ENCODE measurements around the gene ARHGEF4.

The ARHGEF4 gene, protein sequence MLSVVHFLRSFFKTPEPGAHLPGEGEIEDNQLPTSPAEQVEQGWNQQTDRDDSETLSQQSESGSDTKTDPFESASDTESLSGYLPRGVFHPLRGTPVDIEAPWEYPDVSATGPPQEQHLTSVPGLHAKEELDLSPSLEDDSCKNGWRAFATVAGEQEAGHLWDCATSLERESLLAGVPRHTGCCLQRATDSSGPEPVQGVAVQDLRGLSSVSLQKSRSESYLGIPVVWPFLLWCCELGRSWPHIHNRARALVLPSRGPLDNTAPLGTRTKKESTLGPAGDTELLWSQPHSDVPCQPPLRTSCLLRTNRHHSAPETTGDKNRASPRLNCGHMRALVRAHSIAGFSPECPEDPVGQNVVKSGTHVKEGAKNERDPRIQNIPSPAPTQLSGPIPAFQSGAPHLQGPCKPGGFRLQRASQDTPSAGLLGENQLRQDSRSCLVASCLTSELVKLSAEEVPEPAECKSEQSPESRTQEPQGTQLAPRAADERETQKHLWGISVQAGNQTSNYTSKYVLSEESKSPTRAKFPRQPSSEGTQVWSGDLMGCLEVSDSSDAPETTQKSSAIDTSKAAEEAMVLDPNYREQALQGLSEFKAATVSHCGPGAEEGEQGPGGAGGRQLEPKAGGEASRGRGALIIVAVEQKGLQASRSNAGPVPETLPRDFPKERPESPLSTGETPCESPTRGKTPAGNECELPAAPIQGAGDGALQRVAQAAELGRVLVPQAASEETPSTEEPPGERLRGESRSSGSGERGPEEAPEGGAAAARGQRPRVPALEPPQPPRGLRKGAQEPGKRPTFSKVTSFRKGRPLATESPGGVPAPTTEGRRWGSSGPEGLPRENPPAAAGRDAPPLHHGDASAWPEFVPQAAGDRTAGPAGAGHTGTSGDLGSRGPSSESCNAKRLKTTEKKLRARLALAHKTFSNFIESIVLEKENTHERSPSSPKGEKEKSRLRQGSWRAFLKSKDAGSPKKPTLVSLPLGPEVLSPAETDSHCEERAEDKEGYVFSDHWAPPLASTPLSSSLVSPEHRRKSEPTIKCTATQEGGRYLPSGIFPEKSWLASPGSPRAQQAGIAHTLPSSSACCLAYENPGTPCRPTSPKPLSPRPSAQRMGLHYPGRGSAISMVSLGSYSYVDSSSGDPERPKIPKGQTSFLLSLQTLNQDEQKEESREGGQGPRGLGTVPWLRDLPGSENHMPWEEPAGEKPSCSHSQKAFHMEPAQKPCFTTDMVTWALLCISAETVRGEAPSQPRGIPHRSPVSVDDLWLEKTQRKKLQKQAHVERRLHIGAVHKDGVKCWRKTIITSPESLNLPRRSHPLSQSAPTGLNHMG (N-terminal part only)

DNA sequence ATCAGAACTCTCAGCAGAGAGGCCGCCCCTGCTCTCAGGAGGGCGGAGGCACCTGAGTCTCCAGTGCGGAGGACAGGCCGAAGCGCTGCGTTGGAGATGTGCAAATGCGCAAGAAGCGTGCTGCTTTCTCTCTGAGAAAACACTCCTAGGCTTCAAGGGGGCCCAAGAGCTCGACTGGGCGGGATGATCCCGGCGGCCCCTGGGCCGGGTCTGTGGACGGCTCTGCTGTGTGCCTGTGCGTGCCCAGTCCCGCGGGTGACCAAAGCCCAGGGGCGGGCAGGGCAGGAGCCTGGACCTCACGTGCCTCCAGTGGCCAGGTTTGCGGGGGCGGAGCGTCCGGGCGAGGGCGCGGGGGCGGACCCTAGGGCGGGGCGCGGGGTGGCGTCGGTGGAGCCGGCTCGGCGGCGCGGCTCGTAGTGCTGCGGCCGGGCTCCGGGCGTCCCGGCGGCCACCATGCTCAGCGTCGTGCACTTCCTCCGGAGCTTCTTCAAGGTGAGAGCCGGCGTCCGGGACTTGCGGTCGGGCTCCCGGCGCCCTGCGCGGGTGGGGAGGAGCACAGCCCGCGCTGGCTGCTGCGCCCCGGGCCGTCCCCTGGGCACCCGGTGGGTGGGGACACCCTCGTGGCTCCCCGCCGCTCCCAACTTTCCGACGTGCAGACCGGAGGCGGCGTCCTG, at the start of gene ARHGEF4:
TSS of gene ARHGEF4 (plus strand) at position 414 of the 674 bp plus-strand sequence. CDS start at position 454, 40 bp downstream.
- DNase-seq, result no peak

DNA sequence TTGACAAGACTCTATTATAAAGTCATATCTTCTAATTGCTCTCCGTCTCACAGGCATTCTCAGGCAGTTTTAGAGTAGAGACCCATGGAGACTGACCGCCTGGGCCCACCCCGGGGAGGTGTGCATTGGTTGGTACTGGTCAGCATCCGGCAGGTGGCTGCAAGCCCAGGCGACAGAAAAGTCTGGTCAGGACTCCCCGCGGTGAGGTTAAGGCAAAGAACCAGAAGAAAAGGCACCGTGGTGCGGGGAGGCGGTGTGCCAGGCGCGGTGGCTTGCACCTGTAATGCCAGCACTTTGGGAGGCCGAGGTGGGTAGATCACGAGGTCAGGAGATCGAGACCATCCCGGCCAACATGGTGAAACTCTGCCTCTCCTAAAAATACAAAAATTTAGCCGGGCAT, 48.9 kb upstream of the ARHGEF4 start:
- DNase-seq, result no peak

DNA sequence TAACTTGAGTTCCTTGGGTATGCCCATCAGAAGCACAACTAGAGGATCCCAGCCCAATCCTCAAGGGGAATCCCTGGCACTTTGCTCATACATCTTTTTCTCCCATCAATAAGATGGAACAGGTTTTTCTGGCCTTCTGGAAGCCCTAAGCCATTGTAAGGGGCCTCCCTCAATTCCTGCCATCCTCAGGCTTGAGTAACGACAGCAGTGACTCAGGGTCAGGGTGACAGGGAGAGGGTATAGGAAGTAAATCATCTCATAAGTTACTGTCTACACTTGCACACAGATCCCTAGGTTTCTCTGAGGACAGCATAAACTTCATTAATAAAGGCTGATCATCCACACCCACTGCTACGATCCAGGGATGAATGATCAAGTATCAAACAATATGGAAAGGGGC, 46.4 kb upstream of the ARHGEF4 start:
- DNase-seq, result no peak

DNA sequence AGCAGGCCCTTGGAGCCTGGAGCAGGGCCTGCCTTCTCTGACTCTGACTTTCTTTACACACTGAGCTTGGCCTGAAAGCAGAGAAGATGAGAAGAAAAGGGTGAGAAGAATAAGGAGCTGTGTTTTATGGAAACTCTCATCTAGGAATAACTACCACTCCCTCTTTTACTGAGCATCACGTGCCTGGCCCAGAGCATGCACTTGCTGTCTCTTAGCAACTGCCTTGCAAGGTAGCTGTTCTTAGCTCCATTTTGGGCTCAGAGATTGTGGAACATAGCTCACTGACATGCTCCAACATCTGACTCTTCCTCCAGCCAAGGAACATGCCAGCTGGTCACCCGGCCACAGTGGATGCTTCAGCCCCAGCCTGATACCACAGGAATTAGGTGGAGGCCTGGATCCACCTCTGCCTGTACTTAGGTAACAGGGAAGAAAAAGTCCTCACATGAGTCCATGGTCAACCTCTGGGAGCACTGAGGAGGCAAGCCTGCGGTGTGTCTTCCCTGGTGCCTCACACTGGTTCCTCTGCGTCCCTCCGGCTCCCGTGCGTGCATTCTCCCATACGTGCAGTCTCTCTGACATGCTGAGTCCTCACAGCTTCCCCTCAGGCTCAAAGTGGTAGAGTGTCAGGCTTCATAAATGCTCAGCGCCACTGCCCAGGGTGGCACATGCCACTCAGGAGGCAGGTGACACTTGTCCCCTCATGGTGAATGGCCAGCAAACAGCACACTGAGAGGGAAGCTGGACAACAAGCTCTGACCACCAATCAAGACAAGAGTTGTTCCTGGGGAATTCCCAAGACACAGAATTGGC, 45.7 kb upstream of the ARHGEF4 start:
- no peak for DNase-seq

DNA sequence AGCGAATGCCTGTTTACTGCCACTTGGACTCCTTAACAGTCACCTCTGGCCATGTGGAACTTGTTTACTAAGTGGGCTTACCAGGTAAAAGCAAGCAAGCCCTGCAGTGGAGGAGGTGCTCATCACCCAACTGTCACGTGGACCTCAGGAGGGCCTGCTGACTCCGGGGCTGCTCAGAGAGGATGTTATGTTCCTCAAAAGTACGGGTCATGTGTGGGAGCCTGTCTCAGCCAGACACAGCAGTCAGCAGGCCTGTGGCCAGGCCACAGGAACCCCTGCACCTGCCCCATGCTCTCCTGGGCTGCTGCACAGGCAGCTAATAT, 45.1 kb upstream of the ARHGEF4 start:
- DNase-seq, result no peak

GRCh38 chr2:130795431-130795830, 41.3 kb upstream of the ARHGEF4 start:
- no peak for DNase-seq

DNA sequence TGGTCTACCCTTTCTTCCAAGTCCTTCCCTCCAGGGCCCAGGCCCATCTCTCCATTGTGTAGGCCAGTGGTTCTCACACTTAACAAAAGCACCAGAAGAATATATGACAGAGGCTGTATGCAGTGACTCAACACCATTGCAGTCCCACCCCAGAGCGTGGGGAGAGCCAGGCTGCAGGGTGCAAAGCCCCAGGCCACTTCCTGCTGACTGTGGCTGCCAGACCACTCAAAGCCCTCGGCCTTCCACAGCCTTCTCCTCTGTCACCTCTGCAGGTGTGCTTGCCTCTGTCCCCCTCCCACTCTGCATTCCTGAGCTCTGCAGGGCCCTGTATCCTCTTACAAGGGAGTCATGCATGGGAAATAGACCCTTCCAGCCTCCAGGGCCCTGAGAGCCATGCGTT, 40.4 kb upstream of the ARHGEF4 start:
- no peak for DNase-seq

DNA sequence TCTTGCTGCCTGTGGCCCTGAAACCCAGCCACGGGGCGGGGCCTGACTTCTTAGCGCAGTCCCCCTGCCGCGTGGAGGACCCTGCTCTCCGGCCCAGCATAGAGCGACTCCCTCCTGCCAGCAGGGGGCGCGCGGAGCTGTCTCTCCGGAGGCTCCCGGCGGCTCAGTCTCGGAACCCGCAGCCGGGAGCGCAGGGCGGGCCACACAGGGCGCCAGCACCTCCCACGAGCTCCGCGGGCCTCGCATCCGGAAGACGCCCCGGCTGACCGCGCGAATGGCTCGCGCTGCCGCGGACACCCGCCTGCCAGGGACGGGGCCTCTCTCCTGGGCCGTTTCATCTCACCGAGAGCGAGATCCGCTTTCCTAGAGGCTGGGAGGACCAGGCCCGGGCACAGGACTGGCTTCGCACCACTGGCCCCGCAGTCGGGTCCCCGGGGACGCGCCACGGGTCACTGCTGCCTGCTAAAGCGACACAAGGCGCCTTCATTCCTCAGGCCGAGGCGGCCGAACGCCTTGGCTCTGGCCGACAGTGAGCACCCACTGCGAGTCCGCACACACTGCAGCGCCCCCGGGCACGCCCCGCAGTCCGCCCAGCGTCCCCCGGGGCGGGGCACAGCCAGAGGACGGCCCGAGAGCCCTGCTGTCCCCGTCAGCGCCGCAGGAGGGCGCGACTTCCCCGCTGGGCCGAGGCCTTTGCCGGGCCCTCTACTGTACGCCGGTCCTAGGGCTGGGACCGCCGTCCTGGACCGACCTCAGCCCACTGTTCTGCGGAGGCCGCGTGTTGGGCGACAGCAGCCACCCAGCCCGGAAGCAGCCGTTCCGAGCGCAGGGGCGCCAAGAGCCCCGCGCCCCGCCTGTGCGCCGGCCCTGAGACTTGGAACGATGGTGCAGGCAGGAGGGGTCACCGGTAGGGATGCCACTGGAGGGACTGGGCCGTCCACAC, 39.0 kb upstream of the ARHGEF4 start:
- peak; percentile 74 for DNase-seq

DNA sequence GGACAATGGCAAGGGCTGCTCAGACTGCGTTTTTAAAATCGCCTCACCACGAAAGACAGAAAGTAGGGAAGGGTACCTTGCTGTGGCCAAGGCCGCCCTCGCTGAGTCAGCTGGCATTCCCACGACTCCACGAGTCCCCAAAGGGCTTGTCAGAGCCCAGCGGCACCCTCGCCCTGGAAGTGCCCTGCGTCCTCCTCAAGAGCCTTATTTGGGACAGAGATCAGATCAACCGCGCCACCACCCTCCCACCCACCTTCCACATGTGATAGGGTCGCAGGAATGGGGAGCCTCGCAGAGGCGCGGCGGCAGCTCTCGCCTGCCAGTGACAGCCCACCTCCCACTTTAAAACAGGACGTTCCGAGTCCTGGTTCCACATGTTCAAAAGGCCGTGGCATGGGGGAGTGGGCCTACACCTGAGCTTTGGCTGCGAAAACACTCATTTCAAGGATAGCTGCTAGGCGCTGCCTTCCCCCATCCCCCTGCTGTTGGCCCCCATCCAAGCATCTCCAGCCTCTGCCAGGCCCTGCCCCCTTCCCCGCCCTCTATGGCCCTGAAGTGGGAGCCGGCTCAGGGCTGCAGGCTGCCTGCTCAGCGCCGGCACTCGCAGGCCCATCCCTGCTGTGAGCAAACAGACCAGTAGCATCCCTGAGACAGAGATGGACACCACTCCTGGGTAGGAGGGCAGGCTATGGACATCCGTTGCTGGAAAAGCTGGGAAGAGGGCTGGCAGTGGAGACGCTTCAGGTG, 38.1 kb upstream of the ARHGEF4 start:
- DNase-seq, result no peak

DNA sequence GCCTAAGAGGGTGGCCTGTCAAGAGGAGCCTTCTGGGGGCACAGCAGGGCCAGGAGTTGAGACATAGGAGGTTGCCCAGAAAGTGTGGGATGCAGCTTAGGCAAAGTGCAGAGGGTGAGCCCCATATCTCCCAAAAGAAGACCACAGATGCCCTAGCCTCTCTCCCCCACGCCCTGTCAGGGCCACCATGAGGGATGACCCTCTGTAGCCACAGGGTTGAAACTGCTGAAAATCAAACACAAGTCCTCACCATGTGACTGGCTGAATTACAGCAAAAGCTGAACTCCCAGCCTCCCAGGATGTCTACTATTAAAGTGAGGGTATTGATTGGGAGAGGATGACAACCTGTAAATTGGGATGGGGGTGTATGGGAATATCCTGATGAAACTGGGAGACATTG, 37.4 kb upstream of the ARHGEF4 start:
- DNase-seq, result no peak

DNA sequence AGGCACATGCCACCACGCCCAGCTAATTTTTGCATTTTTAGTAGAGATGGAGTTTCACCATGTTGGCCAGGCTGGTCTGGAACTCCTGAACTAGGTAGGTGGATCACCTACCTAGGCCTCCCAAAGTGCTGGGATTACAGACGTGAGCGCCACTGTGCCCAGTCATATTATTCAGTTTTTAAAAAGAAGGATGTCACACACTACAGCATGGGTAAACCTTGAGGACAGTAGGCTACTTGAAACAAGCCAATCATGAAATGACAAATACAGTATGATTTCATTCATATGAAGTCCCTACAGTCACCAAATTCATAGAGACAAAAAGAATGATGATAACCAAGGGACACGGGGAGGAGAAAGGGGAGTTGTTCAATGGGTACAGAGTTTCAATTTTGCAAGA, 31.1 kb upstream of the ARHGEF4 start:
- no peak for DNase-seq

DNA sequence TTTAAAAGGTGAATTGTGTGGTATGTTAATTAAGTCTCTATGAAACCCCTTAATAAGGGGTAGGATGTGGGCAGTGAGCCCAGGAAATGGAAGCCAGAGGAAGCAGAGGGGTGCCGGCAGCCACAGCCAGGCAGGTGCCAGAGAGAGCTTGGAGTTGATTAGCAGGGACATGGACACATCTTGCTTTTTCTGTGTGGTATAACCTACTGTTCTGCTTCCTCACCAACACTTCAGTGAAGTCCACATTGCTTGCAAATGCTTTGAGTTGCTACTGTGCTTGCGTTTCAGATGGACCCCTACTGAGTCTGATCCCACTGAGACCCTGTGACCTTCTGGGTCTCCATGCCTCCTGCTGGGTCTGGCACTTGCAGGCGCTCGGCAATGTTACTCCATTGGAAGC, 30.3 kb upstream of the ARHGEF4 start:
- DNase-seq, result peak; percentile 6

- no peak for DNase-seq
Measured at GRCh38 chr2:130807659-130808385, 28.9 kb upstream of the ARHGEF4 start.

DNA sequence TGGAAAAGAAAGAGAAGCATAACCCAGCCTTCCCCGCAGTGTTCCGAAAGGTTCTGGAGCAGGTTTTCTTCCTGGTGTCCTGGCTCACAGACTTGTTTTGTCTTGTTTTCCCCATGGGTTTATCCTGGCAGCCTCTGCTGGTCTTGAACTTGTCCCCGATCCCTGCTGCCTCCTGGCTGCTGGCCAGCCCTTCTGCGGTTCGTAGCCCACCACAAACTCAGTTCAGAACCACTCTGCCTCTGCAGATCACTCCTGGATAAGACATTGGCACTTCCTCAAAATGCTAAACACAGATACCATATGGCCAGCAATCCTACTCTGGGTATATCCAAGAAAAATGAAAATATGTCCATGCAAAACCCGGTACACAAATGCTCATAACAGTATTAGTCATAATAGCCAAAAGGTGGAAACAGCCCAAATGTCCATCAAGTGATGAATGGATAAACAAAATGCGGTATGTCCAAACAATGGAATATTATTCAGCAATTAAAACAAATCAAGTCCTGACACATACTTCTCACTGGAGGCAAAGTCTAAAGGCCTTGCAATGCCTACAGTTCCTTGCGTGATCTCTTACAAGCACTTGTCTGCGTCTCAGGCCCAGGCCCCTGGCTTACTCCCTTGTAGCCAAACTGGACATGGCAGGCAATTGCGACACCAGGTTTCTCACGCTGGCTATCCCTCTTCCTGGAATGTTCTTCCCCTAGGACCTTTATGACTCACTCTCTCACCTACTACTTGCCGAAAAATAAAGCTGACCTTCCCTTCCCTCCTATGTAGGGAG, 28.0 kb upstream of the ARHGEF4 start:
- DNase-seq, result peak; percentile 62 to 76

- no peak for DNase-seq
Measured at GRCh38 chr2:130810490-130810889, 26.2 kb upstream of the ARHGEF4 start.

GRCh38 chr2:130813722-130814121, 23.0 kb upstream of the ARHGEF4 start:
- DNase-seq, result no peak

GRCh38 chr2:130814931-130815680, 21.6 kb upstream of the ARHGEF4 start:
- DNase-seq, result no peak

Measured in Kasumi-1 (cell line).